Placental epithelial cell (primary cell): ENCODE measurements around the gene TYW3. TPM values are rescaled to one million over a fixed set of nuclear protein-coding genes. Genes with fewer than 3 reads are reported as not detected.

Source experiments
- total RNA-seq: library from RNA; depleted of rRNA; stranded (reverse); fragments of >200 nt; gene quantifications from 2 replicates; pipeline ENCODE4 v1.2.3, GENCODE V29; 2012

Gene TYW3, protein sequence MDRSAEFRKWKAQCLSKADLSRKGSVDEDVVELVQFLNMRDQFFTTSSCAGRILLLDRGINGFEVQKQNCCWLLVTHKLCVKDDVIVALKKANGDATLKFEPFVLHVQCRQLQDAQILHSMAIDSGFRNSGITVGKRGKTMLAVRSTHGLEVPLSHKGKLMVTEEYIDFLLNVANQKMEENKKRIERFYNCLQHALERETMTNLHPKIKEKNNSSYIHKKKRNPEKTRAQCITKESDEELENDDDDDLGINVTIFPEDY
- 9.7 and 10.2 TPM in 2 replicates for total RNA-seq

DNA sequence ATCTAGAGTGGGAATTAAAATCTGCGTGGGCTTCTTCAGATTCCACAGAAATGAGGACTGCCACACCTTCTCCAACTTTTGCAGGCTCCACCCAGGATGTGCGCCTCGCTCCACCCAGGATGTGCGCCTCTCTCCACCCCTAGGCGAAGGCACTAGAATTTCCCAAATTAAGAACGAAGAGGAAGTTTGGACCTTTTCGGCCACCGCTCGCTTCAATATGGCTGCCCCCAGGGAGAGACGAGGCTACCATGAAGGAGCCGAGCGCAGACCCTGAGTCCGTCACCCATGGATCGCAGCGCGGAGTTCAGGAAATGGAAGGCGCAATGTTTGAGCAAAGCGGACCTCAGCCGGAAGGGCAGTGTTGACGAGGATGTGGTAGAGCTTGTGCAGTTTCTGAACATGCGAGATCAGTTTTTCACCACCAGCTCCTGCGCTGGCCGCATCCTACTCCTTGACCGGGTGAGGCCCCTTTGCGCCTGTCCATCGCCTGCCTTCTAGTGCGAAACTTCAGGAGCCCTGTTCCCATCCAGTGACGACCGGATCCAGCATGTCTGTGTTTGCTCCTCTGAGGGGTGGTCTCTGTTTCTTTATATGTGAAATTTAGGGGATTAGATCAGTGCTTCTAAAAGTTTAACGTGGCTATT, at the start of gene TYW3, which contains the start of gene CRYZ:
TSS of gene TYW3 (plus strand) at position 193 of the 644 bp plus-strand sequence. CDS start at position 286, 93 bp downstream.
TSS of gene CRYZ (minus strand) at position 91 of the 644 bp plus-strand sequence. CDS start 8,229 bp downstream, outside the sequence.

Other genes with a start within 250 kb of the TYW3 start
- not detected in 2 replicates for gene LRRC53, start 220.5 kb upstream of the TYW3 start, total RNA-seq
- not detected in 2 replicates for gene ERICH3, start 59.4 kb upstream of the TYW3 start, total RNA-seq
- gene CRYZ, start 102 bp upstream of the TYW3 start, total RNA-seq = 58.3 and 58.5 TPM in 2 replicates